ENCODE results near the gene SYT1. TPM values are rescaled to one million over a fixed set of nuclear protein-coding genes. Genes with fewer than 3 reads are reported as not detected.

Gene SYT1
- total RNA-seq, 1 experiment from 2014 or later: 15.8 TPM

DNA sequence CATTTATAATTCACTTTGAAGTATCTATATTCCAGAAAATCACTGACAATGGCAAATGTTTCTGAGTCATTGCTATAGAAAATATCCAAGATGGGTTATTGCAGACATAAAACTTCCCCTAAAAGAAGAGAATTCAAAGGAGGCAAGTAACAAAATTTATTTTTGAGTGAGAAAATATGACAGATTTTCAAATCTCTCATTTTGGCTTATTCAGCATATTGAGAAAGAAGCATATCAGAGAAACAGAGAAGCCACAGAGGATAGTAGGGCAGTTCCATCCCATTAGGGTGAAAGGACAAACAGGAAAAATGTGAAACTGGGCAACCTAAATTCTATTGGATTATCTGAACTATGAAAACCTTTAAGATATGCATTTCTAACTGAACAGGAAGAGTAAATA lies 85.0 kb downstream of the SYT1 start:
- Mint-ChIP-seq H3K4me3 (no peak overlapping the region), H3K4me1 (no peaks in the 10 kb centered on the region), H3K36me3 (ENCODE audit: insufficient read depth in 1 of 3, low read depth in 3 of 3) (no peaks in the 10 kb centered on the region), H3K27ac (no peak overlapping the region), H3K9me3 (no peaks in the 10 kb centered on the region), H3K27me3 (ENCODE audit: low read depth) (no peaks in the 10 kb centered on the region)
- no peak overlapping the region for H2AK5ac ChIP-seq (ENCODE audit: insufficient read length, low read length)
- no peak overlapping the region for H2BK15ac ChIP-seq (ENCODE audit: low read depth, low read length)
- H3K9ac ChIP-seq (ENCODE audit: extremely low read depth, insufficient read length, low read length): no peak overlapping the region
- H3T11ph ChIP-seq (ENCODE audit: low read length): no peak overlapping the region
- H3K4me2 ChIP-seq (ENCODE audit: insufficient read depth, insufficient read length, low read length): no peak overlapping the region
- H3K27me3 ChIP-seq (ENCODE audit: insufficient read depth, low read length): no peaks in the 10 kb centered on the region
- no peak overlapping the region for H4K8ac ChIP-seq (replicated peaks; ENCODE audit: insufficient read length, low read depth, low read length)
- H4K91ac ChIP-seq (ENCODE audit: insufficient read length, low read depth, low read length): no peak overlapping the region
- H3K9me3 ChIP-seq (ENCODE audit: control insufficient read depth, low read depth, low read length): no peaks in the 10 kb centered on the region
- no peak overlapping the region for H3K18ac ChIP-seq (ENCODE audit: insufficient read length, low read depth, low read length)
- DNase-seq: no peak
- no peak overlapping the region for H3K23ac ChIP-seq (ENCODE audit: insufficient read length, low read depth, low read length)
- no peaks in the 10 kb centered on the region for H4K20me1 ChIP-seq (ENCODE audit: control insufficient read depth, insufficient read depth, insufficient read length)
- H2BK12ac ChIP-seq (ENCODE audit: insufficient read length, low read depth, low read length): no peak overlapping the region
- no peaks in the 10 kb centered on the region for H3K79me2 ChIP-seq (ENCODE audit: insufficient read depth, low read length)
- no peak overlapping the region for H3K27ac ChIP-seq (ENCODE audit: insufficient read length, low read depth, low read length)
- H3K4me1 ChIP-seq (ENCODE audit: insufficient read depth, low read length): no peaks in the 10 kb centered on the region
- no peak overlapping the region for H2BK20ac ChIP-seq (ENCODE audit: low read depth, low read length, poor library complexity, severe bottlenecking)
- H3K4ac ChIP-seq (ENCODE audit: low read depth, low read length): no peak overlapping the region
- H2BK120ac ChIP-seq (ENCODE audit: low read depth, low read length, poor library complexity, severe bottlenecking): no peak overlapping the region
- no peak overlapping the region for H3K56ac ChIP-seq (ENCODE audit: insufficient read length, low read depth, low read length)
- no peak overlapping the region for H3K14ac ChIP-seq (ENCODE audit: insufficient read depth, low read length)
- TF ChIP-seq, protein P1, sequence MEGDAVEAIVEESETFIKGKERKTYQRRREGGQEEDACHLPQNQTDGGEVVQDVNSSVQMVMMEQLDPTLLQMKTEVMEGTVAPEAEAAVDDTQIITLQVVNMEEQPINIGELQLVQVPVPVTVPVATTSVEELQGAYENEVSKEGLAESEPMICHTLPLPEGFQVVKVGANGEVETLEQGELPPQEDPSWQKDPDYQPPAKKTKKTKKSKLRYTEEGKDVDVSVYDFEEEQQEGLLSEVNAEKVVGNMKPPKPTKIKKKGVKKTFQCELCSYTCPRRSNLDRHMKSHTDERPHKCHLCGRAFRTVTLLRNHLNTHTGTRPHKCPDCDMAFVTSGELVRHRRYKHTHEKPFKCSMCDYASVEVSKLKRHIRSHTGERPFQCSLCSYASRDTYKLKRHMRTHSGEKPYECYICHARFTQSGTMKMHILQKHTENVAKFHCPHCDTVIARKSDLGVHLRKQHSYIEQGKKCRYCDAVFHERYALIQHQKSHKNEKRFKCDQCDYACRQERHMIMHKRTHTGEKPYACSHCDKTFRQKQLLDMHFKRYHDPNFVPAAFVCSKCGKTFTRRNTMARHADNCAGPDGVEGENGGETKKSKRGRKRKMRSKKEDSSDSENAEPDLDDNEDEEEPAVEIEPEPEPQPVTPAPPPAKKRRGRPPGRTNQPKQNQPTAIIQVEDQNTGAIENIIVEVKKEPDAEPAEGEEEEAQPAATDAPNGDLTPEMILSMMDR (conservative IDR thresholded peaks at IDR 0.05): no peak
- H3K23me2 ChIP-seq (ENCODE audit: insufficient read length, low read depth, low read length, poor library complexity, severe bottlenecking): no peaks in the 10 kb centered on the region
- no peaks in the 10 kb centered on the region for H3K79me1 ChIP-seq (ENCODE audit: insufficient read depth, low read depth, low read length, poor library complexity, severe bottlenecking)
- H4K5ac ChIP-seq (ENCODE audit: insufficient read length, low read depth, low read length): no peak overlapping the region
- no peak overlapping the region for H2BK5ac ChIP-seq (ENCODE audit: insufficient read length, low read length)
- H2AFZ ChIP-seq (ENCODE audit: low read length): no peak overlapping the region

Data from H9 (cell line).